Renal cortex interstitium (tissue), 11 donors: ENCODE measurements around the gene CD40. TPM values are rescaled to one million over a fixed set of nuclear protein-coding genes. Genes with fewer than 3 reads are reported as not detected.

Experiments used
- DNase-seq, 11 donors: peaks; one replicate each; pipeline ENCODE4 v3.0.0-alpha.2; 2013; ENCODE audit warnings: low read depth in 9 of 11, low spot score in 4 of 11; ENCODE audit errors: extremely low read depth in 1 of 11
- polyA plus RNA-seq, 3 donors: library from polyadenylated mRNA; unstranded; fragments of 120-200 nt; gene quantifications; one replicate each; pipeline ENCODE4 v1.2.1, GENCODE V29; 2013; ENCODE audit not compliant: insufficient read length in 3 of 3

Gene CD40
- polyA plus RNA-seq, 3 donors: 4.1 to 5.7 (median 5.3) TPM

DNA sequence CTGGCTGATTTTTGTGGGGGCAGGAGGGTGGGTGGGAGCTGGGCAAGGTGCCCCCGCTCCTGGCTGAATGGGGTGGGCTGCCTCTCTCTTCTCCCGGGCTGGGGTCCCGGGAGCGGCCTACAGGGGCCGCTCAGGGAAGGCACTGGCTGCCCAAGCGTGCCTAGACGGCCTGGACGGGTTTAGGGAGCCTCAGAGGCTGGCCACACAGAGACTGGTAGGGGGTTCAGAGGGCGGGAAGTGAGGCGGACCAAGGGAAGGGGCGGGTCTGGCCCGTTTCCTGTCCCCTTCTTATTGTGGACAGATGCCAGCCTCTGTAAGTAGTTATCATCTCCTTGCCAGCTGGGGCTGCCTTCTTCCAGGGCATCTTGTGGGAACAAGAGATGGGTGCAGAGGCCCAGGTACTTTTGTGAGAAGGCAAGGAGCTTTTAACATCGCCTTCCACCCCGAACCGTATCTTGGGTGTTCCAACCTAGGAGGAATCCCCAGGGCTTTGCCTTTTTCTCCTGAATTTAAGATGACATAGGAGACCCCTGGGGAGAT, 437 bp downstream of the CD40 start:
- DNase-seq: no peak

DNA sequence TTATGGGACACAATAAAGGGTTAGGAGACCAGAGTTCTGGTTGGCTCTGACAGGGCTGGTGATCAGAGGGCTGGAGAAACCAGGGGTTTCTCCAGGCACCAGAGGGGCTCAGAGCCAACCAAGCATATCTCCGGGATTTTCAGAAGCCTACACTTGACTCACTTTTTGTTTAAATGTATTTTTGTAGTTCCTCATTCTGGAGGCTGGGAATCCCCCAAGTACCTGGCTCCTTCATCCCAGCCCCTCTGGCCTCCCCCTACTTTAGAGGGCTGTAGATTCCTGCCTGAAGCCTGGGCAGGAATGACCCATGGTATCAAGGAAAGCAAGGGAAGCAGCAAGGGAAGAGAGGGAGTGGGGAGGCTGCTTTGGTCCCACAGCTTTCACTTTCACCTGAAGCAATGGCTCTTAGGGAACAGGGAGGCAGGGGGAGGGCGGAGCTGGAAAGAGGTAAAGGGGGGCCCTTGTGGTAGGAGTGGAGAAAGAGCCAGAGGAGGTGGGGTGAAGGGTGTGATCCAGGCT, 973 bp downstream of the CD40 start:
- DNase-seq: no peak

GRCh38 chr20:46119547-46119946, 1.4 kb downstream of the CD40 start:
- no peak for DNase-seq

- no peak for DNase-seq
Observed at GRCh38 chr20:46120136-46120535, 2.0 kb downstream of the CD40 start.

DNA sequence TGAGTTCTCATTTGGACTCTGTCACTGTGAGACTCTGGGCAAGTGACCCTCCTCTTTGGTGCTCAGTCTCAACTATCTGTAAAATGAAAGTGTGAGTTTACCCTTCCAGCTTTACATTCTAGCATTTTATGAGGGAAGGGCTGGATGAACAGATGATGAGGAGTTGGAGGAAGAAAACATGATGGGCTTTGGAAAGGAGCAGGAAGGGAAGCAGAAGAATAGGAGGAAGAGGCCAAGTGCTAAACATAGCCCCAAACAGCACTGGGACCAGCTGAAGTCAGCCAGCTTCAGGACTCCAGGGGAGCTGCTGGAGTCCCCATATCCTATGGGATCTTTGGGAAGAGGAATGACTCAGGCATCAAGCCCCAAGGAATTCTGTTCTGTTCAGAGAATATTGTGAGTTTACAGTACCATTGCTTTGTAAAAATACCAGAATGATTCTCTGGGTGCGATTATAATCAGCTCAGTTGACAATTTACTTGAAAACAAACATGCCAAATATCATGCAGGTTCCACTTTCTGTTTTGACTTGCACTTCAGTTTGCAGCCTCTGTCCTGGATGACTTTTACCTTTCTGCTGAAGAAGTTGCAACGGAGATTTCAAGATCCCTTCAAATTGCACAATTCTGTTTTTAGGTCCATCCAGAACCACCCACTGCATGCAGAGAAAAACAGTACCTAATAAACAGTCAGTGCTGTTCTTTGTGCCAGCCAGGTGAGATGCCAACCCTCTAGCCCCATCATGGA, 3.2 kb downstream of the CD40 start:
- no peak for DNase-seq

- no peak for DNase-seq
Observed at GRCh38 chr20:46122071-46122470, 4.0 kb downstream of the CD40 start.

- DNase-seq: no peak
Observed at GRCh38 chr20:46122516-46123481, 4.7 kb downstream of the CD40 start.

DNA sequence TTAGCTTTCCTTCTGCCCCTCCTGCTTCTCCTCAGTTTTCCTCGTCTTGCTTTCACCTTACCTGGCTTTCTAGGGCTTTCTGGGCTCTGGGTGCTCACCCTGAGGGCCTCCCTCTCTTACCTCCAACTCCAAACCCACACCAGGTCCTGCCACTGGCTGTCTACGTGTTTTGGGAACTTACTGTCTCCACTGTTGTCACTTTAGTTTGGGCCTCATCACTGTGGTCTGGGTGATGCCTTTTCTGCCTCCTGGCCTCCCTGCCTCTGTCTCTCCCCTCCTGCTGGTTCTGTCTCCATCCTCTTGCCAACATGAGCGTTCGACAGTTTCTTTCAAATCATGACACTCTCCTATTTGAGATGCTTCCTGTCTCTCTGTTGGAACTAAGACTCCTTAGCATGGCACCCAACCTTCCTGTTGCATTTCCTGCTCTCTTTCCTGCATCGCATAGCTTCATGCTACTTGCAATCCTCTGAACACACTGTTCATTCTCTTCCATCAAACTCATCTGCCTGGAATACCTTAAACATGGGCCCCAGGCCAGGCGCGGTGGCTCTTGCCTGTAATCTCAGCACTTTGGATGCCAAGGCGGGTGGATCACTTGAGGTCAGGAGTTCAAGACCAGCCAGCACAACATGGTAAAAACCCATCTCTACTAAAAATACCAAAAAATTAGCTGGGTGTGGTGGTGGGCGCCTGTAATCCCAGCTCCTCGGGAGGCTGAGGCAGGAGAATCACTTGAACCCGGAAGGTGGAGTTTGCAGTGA, 5.5 kb downstream of the CD40 start:
- DNase-seq: no peak

GRCh38 chr20:46126440-46127056, 8.4 kb downstream of the CD40 start:
- no peak for DNase-seq

DNA sequence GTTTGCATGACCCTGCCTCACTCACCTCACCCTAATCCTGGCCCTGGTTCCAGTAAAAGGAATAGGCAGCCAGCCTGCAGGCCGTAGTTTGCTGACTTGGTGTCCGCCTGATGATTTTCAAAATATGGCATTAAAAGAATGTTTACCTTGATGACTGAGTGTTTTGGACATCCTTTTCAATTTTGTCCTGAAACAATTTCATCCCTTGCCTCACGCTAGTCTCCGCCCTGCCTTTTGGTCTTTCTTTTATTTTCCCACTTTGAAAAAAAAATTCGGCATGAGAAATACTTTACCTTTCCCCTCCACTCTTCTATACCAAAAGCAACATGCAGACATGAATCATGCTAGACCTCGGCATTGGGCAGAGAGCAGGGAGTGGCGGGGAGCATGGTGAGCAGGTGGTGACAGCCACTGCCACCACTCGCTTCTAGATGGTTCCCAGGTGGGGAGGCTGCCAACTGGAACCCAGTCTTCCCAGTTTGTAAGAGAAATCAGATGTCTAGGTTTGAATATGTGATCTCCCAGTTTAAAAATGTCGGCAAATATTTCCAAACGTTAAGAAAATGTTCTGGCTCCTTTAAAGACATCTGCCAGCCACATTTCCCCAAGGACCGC, 9.4 kb downstream of the CD40 start:
- no peak for DNase-seq

- peak in 2 of 11 donors; percentile 11 to 15 for DNase-seq
Observed at GRCh38 chr20:46128310-46129151, 10.4 kb downstream of the CD40 start.

- DNase-seq: no peak
Observed at GRCh38 chr20:46129955-46130481, 11.9 kb downstream of the CD40 start.

DNA sequence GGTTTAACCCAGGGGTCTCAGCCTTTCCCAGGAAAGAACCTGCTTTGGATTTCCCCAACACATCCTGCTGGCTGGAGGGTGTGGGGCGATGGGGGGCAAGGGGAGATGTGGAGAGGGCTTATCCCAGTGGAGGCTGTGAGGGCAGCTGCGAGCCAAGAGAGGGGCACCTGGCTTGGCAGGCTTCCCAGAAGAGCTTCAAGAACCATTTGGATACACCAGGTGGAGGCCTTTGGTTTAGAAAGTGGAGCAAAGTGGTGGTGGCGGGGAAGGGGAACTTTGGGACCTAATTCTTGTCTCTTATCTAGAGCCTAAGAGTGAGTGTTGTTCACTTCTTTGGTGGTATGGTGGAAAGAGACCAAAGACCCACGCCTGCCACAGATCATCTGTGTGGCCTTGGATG, 12.4 kb downstream of the CD40 start:
- DNase-seq: no peak

DNA sequence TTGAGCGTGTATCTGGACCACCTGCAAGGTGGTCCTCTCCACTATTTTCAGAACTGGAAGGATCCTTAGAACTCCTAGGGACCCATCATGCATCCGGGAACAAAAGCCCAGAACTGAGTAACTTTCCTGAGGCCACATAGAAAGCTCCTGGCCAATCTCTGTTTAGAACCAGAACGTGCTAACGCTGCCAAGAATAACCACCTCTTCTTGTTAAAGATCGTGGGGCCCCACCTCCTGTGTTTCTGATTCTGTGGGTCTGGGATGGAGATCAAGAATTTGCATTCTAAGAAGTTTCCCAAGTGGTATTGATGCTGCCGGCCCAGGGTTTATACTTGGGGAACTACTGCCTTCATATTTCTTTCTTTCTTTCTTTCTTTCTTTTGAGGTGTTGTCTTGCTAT, 13.3 kb downstream of the CD40 start:
- no peak for DNase-seq

GRCh38 chr20:46132705-46133120, 14.6 kb downstream of the CD40 start:
- peak in 10 of 11 donors; percentile 22 to 61 (median 38) for DNase-seq

GRCh38 chr20:46133886-46134654, 16.0 kb downstream of the CD40 start:
- DNase-seq: no peak
